Forelimb muscle (tissue), 1 donor: Measurements from ENCODE around the gene KYNU. TPM values are rescaled to one million over a fixed set of nuclear protein-coding genes. Genes with fewer than 3 reads are reported as not detected.
"Not testable (repeated sequence)": the region's sequence is repeated elsewhere in the genome, so short reads cannot be mapped to it uniquely, and the experiment has no call there.

Experiments used
- DNase-seq: peaks from one replicate; pipeline ENCODE4 v3.0.0-alpha.2; 2013; ENCODE audit warnings: low read depth
- polyA plus RNA-seq: library from polyadenylated mRNA; unstranded; fragments of 120-200 nt; gene quantifications from one replicate; pipeline ENCODE4 v1.2.1, GENCODE V29; 2013; ENCODE audit not compliant: insufficient read length

Gene KYNU
- polyA plus RNA-seq, 1 donor, result 0.67 TPM

GRCh38 chr2:142871396-142871795 is 6.1 kb upstream of the KYNU start:
- no peak for DNase-seq

DNA sequence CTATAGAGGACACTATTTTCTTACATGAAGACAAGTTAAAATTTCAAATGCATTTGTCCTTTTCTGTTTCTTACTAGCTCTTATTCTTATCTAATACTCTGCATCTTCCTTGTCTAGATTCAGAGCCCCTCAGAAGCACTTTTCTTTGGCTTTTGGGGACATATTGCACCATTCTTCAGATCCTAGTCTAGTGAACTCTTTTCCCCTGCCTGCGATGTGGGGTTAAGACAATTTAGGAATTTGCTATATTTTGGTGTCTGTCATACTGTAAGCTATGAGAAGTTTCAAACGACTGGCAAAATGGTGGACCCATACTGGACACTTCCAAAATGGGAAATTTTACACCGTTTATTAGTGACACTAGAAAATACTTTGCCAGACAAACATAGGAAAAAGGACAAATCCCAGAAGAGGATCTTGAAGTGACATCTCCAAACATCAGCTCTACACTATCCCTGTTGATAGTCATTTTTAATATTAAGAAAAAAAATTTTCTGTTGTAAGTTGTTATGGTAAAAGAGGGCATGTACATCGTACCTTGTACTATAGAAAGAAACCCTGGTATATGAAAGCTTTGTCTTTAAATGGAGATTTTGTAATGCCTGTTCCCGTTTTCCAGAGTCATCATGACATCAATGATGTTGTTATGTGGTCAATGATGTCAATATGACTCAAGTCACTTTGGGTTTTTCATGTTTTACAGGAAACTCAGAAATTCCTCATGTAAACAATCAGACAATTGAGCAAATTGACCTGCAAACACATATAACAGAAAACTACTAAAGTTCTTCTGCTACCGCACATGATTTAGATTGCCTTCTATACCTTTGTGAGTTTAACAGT is 4.4 kb upstream of the KYNU start:
- no peak for DNase-seq

DNA sequence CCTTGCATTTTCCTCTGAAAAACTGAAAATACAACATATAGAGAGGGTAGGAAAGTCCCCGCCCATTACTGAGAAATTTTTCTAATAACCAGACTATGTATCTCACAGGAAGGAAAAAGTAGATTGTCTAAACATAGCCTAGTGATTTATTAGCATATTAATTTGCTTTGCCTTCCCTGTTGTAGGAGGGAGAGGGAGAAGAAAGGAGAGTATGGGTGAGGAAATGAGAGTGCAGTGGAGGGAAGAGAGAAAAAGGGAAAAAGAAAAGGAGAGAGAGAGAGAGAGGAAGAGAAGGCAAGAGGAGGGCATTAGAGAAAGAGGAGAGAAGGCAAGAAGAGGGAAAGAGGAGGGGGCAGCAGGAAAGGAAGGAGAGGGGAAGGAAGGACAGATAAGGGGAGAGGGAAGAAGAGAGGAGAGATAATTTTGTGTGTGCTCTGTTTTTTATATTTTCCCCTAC is 3.6 kb upstream of the KYNU start:
- no peak for DNase-seq

DNA sequence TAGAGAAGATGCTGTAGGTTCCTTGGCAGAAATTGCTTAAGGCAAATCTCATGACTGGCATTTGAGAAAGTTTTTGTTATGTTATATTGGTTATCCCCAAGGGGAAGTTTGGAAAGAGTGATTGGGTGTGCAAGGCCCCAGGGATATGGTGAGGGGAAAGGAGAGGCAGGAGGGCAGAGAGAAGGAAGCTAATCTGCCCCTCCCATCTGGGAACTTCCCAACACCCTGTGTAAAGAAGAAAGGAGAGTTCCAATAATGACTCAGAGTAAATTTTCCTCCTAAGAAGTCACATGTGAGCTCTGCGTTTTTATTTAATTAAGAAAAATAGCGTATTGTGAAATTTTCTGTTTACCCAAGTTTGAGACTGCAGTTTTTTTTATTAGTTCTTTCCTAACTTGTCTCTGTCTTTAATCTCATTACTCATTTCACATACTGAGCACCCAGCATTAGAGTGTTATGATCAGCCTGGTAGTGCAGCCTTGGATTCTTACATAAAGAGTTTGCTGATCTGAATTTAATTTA is 3.1 kb upstream of the KYNU start:
- DNase-seq, result no peak

GRCh38 chr2:142875010-142875409 is 2.5 kb upstream of the KYNU start:
- no peak for DNase-seq

GRCh38 chr2:142875652-142876051 is 1.8 kb upstream of the KYNU start:
- no peak for DNase-seq

DNA sequence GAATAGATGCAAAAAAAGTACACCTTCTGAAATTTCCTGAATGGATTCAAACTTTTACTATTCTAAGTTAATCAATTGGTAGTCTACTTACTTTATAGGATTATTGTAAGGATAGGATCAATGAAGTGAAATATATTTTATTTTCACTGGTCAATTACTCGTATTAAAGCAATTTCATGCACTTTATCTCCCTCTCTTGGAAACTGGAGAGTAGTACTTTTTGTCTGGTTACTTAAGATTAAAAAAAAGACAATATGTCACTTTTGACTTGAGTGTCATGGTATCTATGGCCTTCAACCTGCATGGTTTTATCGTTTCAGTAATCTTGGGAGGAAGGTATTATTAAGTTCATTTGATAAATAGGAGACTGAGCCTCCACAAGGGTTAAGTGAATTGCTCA is 1.0 kb upstream of the KYNU start:
- DNase-seq, result no peak

GRCh38 chr2:142878031-142878678 is 691 bp downstream of the KYNU start:
- no peak for DNase-seq

DNA sequence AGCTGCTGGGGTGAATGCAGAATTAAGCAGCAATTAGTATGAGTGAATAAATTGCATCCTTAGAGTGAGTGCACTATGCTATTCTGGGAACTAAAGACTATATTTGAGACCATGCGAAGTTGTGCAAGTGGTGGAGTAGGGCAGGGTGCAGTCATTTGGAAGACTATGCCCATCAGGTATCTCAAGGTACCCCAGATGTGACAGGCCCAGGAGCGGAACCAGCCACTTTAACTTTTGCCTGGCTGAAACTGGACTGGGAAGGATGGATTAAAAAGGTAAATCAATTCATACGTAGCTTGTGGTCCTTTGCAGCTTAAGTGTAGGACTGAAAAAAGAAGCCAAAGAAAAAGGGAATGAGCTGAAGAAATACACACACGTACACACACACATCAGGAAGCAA is 1.7 kb downstream of the KYNU start:
- DNase-seq, result no peak

GRCh38 chr2:142880279-142880678 is 2.8 kb downstream of the KYNU start:
- no peak for DNase-seq

GRCh38 chr2:142881619-142882018 is 4.2 kb downstream of the KYNU start:
- DNase-seq, result no peak

GRCh38 chr2:142882500-142882899 is 5.0 kb downstream of the KYNU start:
- not testable (repeated sequence) for DNase-seq

GRCh38 chr2:142883526-142883925 is 6.1 kb downstream of the KYNU start:
- DNase-seq, result no peak

DNA sequence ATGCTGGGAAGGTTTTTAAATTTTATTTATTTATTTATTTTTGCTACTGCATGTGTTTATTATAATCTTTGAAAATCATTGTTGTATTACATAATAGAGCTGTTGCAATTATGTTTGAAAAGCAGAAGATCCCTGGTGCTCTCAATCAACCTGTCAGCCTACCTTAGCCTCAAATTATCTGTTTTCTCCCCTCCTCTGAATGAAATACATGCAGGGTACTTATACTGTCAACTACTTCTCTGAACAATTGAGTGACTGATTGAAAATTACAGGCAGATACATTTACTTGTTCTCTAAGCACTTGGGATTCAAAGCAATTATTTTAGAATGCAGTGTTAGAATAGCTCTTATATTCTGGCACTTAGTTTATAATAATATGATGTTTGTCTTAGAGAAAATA is 8.1 kb downstream of the KYNU start:
- DNase-seq, result no peak

DNA sequence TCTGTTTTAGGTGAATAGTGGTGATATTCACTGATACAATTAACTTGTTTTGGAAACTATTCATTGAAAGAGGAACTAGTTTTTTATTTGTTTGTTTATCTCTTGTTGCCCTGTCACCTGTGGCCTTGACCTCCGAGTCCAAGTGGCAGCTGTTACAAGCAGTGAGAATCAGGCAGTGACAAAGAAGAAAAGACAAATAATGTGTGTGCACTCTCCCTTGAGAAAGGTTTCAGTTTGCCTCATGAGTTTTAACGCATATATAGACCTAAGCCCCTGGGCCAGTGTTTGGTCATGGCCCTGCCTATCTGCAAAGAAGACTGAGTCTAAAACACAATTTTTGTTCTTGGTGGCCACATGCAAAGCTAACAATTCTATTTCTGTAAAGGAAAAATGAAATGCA is 15.3 kb downstream of the KYNU start:
- no peak for DNase-seq

DNA sequence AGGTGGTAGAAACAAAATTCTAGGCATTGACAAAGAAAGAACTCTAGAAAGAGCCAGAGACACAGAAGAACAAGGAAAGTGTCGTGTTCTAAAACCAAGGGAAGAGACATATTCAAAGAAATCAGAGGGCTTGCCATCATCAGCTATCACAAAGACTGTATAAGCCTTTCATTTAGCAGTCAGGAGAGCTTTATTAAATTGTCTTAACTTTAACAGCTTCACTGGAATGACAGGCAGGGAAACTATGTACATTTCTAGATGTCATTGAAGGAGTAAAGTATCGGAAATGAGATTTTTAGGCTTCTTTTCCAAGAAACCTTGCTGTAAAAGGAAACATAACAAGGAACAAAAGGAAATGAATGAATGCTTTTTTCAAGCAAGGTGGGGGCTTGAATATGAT is 15.8 kb downstream of the KYNU start:
- DNase-seq, result no peak

DNA sequence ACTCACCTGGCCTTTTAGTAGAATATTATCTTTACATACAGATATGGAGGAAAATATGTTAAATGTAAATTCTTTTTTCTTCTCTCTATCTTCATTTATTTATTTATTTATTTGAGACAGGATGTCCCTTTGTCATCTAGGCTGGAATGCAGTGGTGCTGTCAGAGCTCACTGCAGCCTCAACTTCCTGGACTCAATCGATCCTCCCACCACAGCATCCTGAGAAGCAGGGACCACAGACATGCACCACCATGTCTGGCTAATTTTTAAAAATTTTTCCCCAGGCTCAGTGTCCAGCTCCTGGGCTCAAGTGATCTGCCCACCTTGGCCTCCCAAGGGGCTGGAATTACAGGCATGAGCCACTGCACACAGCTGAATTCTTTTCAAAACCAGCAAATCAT is 20.3 kb downstream of the KYNU start:
- no peak for DNase-seq

DNA sequence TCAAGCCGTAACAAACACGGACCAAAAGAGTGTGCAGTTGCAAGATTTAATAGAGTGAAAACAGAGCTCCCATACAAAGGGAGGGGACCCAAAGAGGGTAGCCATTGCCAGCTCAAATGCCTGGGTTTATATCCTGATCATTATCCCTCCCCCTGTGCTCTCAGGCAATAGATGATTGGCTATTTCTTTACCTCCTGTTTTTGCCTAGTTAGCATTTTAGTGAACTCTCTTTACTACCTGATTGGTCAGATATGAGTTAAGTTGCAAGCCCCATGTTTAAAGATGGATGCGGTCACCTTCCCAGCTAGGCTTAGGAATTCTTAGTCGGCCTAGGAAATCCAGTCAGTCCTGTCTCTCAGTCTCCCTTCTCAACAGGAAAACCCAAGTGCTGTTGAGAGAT is 22.9 kb downstream of the KYNU start:
- not testable (repeated sequence) for DNase-seq

DNA sequence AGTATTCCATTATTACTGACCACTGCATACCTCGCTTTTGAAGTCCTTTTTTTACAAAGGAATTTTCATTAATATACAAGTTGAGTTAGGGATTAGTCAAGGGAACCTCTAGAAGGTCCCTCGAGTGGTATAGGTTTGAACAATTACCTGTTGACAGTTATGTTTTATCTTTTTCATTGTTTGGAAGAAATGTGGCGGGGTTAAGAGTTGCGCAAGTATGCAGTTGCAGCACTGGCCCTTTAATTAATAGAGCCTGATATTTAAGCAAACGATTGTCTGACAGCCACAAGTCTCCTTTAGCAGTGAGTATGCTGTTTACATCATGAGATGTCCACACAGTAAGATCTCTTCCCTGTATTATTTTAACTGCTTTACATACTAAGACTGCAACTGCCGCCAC is 24.3 kb downstream of the KYNU start:
- no peak for DNase-seq

- DNase-seq, result not testable (repeated sequence)
These were observed 26.3 kb downstream of the KYNU start for GRCh38 chr2:142903726-142904125.

GRCh38 chr2:142907653-142908052 is 30.2 kb downstream of the KYNU start:
- no peak for DNase-seq

DNA sequence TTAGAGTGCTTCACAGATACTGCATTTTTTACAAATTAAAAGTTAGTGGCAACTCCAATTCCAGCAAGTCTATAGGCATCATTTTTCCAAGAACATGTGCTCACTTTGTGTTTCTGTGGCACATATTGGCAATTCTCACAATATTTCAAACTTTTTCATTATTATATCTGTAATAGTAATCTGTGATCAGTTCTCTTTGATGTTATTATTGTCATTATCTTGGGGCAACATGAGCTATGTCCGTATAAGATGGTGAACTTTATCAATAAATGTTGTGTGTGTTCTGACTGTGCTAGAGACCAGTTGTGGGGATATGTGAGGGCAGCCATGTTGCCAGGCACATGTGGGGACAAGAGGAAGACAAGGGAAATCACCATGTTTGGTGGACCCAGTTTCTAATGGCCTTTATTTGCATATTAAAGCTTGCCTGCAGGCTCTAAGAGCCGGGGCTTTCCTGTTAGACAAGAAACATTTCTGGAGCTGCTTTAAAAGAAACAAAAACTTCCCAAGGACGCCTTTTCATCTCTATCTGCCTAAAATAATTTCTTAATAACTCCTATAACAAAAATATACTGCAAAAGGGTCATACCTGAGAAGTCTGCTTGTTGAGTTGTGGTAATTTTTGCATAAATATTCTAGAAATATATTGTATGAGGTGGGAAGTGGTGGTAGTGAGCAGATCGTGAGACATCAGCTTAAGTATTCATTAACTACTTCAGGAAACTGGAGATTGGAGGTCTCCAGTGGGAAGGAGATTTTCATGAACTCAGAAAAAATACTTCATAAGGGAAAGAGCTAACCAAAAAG is 37.2 kb downstream of the KYNU start:
- no peak for DNase-seq
